Endometrial microvascular endothelial cells (primary cell): ENCODE data around the gene SLC47A1. TPM values are rescaled to one million over a fixed set of nuclear protein-coding genes. Genes with fewer than 3 reads are reported as not detected.
"Not testable (repeated sequence)": the region's sequence is repeated elsewhere in the genome, so short reads cannot be mapped to it uniquely, and the experiment has no call there.

Experiments used
- in situ Hi-C: cut with HindIII; loops from 2 replicates; pipeline ENCODE4 v1.10.0; 2017; ENCODE audit warnings: low sequenced_read_pairs, low pct_unique_long_range_greater_than_20kb; ENCODE audit errors: inconsistent ontology term
- total RNA-seq: library from RNA; depleted of rRNA; stranded (reverse); fragments of >200 nt; gene quantifications from one replicate; pipeline ENCODE4 v1.2.3, GENCODE V29; 2015; ENCODE audit errors: inconsistent ontology term

SLC47A1 gene
- total RNA-seq, 1 donor from 2014 or later, result 1.7 TPM

DNA sequence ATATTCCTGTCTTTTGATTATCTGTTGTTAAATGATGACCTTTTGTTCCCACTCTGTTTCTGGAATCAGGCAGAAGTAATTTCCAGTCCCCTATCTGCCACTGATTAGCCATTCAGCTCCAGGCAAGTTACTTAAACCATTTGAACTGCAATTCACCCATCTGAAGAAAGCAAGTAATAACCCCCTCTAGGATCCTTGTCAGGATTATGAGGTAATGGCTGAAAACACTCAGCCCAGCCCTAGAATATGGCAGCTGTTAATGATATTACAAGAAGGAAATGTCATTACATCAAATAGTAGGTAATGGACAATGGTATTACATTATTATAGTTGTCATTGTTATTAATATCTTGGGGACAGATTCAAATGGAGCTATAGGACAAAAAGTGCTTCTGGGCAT is 16.0 kb upstream of the SLC47A1 start:
- in situ Hi-C loops, result no loop called here

DNA sequence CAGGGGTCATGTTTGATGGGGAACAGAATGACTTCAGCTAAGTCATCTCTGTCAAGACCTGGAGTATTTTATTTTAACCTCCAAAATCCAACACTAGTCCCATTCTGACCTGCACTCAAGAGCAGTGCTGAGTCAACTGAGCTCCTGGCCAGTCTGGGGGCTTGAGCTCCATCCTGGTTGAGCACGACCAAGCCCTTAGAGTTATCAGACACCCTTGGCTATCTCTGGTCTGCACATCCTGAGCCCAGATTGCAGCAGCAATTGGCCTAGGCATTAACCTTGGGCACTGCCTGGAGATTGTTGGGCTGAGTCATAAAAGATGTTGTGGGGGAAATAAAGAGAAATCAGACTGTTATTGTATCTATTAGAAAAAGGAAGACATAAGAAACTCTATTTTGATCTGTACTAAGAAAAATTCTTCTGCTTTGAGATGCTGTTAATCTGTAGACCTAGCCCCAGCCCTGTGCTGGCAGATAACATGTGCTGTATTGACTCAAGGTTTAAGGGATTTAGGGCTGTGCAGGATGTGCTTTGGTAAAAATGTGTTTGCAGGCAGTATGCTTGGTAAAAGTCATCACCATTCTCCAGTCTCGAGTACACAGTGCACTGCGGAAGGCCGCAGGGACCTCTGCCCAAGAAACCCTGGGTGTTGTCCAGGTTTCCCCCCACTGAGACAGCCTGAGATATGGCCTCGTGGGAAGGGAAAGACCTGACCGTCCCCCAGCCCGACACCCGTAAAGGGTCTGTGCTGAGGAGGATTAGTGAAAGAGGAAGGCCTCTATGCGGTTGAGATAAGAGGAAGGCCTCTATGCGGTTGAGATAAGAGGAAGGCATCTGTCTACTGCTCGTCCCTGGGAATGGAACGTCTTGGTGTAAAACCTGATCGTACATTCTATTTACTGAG is 14.0 kb upstream of the SLC47A1 start:
- in situ Hi-C loops, result not testable (repeated sequence)

DNA sequence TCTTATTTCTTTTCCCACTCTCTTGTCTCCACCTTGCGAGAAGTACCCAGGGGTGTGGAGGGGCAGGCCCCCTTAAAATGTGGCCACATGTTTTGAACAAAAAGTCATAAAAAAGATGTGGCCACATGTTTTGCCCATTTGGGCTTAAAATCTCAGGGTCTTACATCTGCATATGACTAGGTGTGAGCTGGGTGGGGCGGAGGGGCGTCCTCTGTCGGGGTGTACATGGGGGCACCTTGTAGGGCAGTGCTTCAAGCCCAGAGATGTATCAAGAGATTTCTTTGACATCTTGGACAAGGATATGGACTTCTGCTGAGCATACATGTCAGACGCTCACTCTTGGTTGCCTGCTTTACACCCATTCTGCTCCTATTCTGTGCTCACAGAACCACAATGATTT is 13.0 kb upstream of the SLC47A1 start:
- in situ Hi-C loops, result no loop called here

DNA sequence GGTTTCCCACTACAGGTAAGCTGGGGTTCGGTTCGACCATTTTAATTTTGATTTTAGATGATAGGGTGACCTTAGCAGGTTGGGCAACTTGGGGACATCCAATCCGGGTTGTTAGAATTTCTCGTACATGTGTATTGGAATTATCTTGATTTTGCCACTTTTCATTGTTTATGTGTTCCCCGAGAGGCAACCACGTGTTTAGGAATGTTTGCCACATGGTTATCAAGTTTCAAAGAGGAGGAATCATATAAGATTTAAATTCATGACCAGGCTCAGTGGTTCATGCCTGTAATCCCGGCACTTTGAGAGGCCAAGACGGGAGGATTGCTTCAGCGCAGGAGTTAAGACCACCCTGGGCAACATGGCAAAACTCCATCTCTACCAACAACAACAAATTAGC is 10.0 kb upstream of the SLC47A1 start:
- in situ Hi-C loops, result no loop called here

DNA sequence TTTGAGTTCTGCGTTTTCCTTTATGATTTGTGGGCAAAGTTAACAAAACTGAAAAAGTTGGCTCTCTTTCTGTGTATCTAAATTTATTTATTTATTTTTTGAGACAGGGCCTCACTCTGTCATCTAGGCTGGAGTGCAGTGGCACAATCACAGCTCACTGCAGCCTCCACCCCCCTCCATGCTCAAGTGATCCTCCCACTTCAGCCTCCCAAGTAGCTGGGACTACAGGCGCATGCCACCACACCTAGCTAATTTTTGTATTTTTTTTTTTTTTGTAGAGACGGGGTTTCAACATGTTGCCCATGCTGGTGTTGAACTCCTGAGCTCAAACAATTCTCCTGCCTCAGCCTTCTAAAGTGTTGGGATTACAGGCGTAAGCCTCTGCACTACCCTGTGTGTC is 6.7 kb upstream of the SLC47A1 start:
- in situ Hi-C loops, result not testable (repeated sequence)

DNA sequence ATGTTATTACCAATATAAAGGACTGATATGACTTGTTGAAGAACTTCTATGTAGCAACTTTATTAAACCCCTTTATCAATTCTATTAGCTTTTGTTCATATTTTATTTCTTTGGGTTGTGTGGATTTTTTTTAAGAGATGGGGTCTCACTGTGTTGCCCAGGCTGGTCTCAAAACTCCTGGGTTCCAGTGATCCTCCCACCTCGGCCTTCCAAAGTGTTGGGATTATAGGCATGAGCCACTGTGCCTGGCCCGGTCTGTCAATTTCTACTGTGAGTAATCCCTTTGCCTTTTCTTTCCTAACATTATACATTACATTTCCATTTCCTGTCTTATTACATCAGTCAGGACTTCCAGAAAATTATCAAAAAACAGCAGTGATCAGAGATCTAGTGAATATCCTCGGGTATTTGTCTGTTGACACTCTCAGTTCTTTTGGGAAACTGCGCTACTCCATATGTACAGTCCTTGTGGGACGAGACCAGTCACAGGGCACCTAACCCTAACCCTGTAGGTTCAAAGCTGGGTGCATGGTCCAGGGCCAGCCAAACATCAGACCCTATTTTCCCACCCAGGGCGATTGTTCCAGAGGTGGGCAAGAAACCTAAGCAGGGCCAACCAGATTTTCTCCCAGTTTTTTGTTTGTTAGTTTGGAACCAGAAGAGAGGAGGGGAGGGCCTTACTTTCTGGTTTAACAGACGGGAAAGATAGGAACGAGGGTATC is 1.7 kb upstream of the SLC47A1 start:
- in situ Hi-C loops, result no loop called here

DNA sequence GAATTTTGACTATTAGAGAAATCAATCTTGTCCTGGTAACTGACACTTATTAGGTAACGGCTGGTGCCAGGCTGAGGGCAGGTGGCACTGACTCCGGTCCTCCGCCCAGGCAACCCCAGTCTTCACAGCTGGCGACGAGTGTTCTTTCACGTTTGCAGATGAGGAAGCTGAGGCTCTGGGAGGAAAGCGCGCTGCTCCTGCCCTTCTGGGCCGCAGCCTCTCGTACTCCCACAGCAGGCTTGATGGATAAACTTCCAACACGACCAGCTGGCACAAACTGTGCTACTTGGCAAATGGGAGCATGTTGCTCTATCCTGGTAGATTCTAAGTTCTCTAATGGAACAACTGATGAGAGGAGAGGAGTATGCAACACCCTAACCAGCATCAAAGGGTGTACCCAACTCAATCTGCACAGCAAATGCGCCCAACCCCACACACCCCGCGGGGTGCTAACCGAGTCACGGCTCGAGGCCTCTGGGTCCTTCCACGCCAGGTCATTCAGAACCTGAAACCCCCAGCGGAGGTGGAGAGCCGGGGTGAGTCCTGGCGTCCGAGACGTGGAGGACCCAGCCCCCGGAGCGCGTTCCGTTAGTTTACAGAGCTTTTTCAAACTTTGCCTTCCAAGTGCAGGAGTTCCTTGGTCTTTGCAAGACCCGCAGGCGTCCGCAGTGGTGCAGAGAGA is 477 bp upstream of the SLC47A1 start:
- in situ Hi-C loops, result no loop called here

DNA sequence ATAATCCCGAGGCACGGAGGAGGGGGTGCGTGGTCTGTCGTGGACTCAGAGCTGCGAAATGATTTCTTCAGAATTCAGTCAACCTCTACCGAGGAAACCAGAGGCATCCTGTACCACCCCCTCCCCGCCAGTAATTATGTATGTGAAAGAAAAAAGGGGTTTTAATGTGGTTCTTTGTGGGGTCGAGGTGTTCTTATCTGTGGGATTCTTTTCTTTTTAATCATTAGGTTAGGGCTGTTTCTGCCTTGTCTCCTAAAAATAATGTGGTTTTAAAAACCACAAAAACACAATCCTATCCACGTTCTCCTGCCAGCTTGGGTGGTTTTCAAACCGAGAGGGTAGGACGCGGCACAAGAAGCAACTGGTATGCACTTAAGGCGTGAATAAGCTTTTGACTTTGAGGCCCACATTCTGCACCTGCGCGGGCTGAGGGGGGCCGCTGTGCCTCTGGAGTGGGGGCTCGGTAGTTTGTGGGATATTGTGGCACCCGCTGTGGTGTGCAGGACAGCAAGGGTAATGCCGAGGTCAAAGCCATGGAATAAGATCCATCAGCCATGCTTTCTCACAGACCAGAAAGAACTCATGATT is 1.0 kb downstream of the SLC47A1 start:
- in situ Hi-C loops, result no loop called here

DNA sequence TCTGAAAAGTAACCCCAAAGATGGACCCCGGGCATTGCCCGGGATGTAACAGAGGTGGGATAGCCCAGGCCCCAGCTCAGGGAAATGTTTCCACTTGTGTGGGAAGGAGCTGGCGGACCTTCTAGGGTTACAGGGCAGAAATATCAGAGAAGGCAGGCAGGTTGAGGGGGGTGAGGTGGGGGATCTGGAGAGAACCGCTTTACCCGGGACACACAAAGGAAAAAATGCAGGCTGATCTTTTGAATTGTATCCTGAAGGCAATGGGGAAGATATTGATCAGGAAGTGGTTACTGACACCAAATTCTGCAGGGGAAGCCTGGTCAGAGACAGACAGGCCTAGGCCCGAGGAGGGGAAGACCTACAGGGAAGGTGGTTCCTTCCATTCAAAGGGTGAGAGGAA is 3.5 kb downstream of the SLC47A1 start:
- in situ Hi-C loops, result no loop called here

DNA sequence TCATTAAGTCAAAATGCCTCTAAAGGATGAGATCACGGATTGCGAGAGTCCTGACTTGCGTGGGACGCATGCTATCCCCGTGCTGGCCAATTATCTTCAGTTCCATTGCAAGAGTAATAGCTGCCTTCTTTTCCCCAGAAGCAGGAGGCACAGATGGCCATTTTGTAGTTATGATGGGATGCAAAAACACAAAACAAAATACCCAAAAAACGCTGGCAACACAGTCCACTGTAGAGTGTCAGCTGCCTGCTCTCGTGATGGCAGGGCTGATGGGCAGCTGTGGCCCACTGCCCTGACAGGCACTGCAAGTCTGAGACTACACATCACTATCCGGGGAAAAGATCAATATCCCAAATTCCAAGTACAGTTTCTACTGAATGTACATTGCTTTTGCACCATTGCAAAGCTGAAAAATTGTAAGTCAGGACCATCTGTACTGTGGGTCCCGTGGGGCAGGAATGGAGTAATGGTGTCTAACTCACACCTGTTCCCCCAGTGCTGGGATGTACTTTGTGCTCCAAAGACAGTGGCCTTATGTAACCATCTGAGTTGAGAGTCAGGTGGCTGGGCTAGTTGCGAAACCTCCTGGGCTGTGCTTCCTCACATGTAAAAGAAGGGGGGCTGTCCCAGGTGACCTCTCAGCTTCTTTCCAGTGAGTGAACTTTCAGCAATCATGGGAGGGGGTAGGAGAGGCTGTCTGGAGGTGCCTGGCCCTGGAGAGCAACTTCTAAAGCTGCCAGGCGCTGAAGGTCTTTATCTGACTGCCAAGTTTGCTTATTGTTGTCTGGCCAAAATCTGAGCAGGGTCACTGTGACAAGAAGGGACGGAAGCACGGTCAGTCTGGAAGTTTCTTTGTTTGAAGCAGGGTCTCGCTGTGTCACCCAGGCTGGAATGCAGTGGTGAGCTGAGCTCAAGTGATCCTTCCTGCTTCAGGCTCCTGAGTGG is 4.7 kb downstream of the SLC47A1 start:
- in situ Hi-C loops, result no loop called here

DNA sequence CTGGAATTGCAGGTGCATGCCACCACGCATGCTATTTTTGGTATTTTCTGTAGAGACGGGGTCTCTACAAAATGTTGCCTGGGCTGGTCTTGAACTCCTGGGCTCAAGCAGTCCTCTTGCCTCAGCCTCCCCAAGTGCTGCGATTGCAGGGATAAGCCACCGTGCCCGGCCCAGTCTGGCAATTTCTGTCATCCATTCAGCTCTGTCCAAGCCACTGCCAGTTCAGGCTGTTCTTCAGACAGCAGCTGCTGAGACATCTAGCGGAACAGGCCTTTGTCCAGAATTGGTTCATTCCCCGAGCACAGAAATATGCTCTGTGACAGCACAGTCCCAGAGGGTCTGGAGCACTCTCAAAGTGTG is 5.4 kb downstream of the SLC47A1 start:
- in situ Hi-C loops, result no loop called here

DNA sequence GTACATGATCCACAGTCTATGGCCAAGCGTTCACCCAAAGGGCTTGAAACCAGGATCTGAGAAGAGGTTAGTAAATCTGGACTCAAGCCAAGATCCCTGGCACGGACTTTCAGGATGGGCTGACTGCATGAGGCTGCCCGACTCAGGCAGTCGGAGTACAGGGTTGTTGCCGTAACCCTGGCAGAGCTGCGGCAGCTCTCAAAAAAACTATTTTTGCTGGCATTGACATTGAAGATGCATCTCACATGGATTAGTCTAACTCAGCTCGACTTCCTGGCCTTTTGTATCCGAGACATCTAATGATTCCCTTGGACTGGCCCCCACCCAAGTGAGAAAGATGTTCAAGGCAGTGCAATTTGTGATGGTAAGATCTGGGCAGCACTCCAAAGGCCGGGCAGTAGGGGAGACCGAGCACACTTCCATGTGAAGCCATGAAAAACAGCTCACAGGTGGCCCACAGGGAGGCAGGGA is 6.2 kb downstream of the SLC47A1 start:
- in situ Hi-C loops, result no loop called here

DNA sequence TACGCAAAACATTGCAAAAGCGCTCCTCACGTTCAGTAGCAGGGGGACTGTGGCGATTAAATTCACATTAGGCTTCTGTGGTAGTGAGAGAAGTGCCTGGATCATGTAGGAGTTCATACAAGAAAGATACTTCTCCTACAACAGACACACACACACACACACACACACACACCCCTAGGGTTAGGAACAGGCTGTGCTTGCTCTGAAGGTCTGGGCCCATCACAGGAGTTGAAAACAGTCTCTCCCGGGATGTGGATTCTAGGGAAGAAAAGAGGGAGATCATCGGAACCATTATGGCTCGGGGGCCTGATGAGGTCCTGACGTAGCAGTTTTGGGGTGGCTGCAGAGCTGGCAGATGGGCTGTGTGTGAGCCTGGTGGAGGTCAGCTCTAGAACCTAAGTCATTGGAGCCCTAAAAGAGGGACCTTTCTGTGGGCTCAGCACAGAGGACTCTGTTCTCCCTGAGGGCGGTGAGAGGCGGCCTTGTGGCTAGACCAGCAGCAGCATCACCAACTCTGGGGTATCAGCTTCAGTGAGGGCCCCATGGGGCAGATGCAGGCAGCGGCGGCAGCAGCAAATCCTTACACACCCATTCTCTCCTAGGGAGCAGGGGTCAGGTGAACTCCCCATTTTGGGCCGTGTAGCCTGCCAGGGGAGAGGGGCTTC is 7.2 kb downstream of the SLC47A1 start:
- in situ Hi-C loops, result no loop called here

DNA sequence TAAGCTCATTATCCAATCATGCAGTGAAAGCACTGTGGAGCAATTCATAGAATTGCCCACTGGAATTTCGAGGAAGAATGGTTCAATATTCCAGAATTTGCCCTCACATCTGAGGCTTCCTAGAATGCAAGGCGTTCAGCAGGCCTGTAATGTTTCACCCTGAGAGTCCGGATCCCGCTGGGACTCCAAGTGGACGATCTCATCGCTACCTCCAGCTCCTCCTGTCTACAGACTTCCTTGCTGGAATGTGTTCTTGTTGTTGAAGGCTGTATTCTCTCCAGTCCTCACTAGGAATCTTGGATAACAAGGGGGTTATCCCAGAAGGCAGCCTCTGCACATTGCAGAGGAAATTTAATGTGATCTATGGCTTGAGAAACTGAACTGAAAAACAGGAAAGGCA is 7.8 kb downstream of the SLC47A1 start:
- in situ Hi-C loops, result no loop called here

DNA sequence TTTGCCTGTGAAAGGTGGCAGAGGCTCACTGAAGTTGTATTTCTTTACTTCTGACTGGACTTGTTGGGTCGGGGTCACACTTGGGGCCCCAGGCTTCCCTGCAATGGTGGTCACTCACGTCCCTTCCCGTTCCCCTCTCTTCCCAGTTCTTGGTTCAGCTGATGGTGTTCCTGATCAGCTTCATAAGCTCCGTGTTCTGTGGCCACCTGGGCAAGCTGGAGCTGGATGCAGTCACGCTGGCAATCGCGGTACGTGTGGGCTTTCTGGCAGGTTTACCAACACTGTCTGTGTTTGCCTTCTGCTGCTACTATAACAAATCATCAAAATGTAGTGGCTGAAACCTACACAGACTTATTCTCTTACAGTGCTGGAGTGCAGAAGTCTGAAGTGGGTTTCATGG is 8.6 kb downstream of the SLC47A1 start:
- in situ Hi-C loops, result no loop called here

DNA sequence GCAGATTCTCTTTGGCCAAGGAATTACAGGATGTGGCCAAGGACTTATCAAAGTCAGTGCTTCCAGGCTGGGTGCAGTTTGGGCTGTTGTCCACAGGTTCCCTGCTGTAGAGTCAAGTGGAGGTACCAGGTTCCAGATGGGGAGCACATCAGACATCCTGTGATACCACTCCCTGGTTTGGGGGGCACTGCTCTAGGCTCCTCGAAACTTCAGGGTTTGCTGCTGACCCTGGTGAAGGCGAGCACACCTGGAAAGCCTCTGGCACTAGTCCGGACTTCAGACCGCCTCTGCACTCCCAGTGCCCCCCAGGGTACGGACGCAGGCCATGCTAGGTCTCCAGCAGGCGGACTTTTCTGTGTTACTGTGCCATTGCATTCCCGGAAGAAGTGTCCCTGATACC is 10.7 kb downstream of the SLC47A1 start:
- in situ Hi-C loops, result no loop called here

DNA sequence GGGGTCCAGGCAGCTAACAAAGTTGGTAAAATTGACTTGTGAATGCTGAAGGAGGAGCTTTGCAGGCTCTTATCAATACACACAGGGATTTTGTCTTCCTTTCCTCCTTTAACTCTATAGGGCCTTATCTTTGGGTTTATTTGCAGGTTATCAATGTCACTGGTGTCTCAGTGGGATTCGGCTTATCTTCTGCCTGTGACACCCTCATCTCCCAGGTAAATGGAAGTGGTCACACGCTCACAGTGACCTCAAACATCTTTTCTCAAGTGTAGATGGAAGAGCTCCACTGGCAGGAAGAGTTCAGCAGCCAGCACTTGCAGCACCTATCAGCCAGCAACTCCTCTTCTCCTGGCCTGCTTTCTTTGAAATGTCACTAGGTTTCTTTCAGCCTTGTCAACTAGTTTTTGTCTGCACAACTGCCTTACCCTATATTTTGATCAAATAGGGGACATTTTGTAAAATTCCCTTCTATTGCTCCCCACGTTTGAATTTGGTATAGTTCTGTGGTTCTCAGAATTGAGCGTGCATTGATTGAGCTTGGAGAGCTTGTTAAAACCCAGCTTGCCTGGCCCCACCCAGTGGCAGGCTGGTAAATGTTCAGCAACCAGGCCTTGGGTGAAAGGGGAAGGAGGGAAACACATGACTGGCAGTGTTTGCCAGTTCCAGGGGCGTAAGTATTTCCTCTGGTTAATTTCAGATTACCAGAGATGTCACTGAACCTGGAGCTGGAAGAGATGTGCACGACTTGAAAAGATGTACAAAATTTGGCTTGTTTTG is 12.8 kb downstream of the SLC47A1 start:
- in situ Hi-C loops, result no loop called here
